SU-DHL-6 (cell line): ENCODE results near the gene TMEM41A.

Source experiments
- H2AFZ ChIP-seq: fragments of 200-600 bp; sonication (generic); 2 replicates; pipeline ENCODE4 v1.6.1; 2014; ENCODE audit warnings: low read depth, mild to moderate bottlenecking, moderate library complexity, mixed read lengths, antibody characterized with exemption, low read length; ENCODE audit not compliant: severe bottlenecking
- H3F3A ChIP-seq: fragments of 200-600 bp; shearing (Covaris generic); 2 replicates; pipeline ENCODE4 v1.6.0; 2016; ENCODE audit warnings: antibody characterized with exemption, mild to moderate bottlenecking; ENCODE audit not compliant: insufficient read depth
- H3K27ac ChIP-seq: fragments of 200-600 bp; sonication (generic); 2 replicates; pipeline ENCODE4 v1.5.1; 2016; ENCODE audit warnings: low read depth, mild to moderate bottlenecking, low read length, moderate library complexity, mixed read lengths
- H3K27me3 ChIP-seq: fragments of 200-600 bp; sonication (generic), shearing (Covaris generic); 2 replicates; pipeline ENCODE4 v1.6.0; 2014; ENCODE audit warnings: mild to moderate bottlenecking, low read length
- H3K36me3 ChIP-seq: fragments of 200-600 bp; sonication (generic); 2 replicates; pipeline ENCODE4 v1.6.1; 2014; ENCODE audit warnings: mild to moderate bottlenecking, low read length, mixed read lengths
- H3K4me2 ChIP-seq: fragments of 300-600, 200-600 bp; shearing (Covaris generic), sonication (generic); 2 replicates; pipeline ENCODE4 v1.6.0; 2014; ENCODE audit warnings: low read length, low read depth, mild to moderate bottlenecking; ENCODE audit not compliant: poor library complexity, severe bottlenecking
- H3K4me3 ChIP-seq: fragments of 200-600 bp; sonication (generic); 2 replicates; pipeline ENCODE4 v1.5.1; 2014; ENCODE audit warnings: antibody characterized with exemption, low read length, mild to moderate bottlenecking, mixed read lengths; ENCODE audit not compliant: insufficient read depth, poor library complexity, severe bottlenecking
- H3K79me2 ChIP-seq: fragments of 200-600 bp; sonication (generic); 2 replicates; pipeline ENCODE4 v1.6.1; 2014; ENCODE audit warnings: mild to moderate bottlenecking, low read length, moderate library complexity; ENCODE audit not compliant: insufficient read depth
- H3K9ac ChIP-seq: fragments of 200-600 bp; sonication (generic); 2 replicates; pipeline ENCODE4 v1.7.0; 2014; ENCODE audit warnings: mild to moderate bottlenecking, low read length
- H3K9me2 ChIP-seq: fragments of 200-600 bp; sonication (generic); replicated peaks from 2 replicates; pipeline ENCODE4 v1.6.1; 2014; ENCODE audit warnings: low read length; ENCODE audit not compliant: insufficient read depth
- H3K9me3 ChIP-seq: fragments of 200-600 bp; sonication (generic); 2 replicates; pipeline ENCODE4 v1.6.1; 2014; ENCODE audit warnings: low read length, mixed read lengths; ENCODE audit not compliant: insufficient read depth
- H4K20me1 ChIP-seq: fragments of 200-600 bp; sonication (generic); 2 replicates; pipeline ENCODE4 v1.6.1; 2014; ENCODE audit warnings: low read depth, mild to moderate bottlenecking, antibody characterized with exemption, low read length, moderate library complexity, mixed read lengths
- CTCF ChIP-seq: fragments of 200-600 bp; sonication (generic); IDR thresholded peaks from one replicate; pipeline ENCODE4 v1.5.1; 2017; ENCODE audit warnings: antibody characterized with exemption, mild to moderate bottlenecking, low read length, moderate library complexity; ENCODE audit not compliant: insufficient read depth, poor library complexity, severe bottlenecking
- EZH2phosphoT487 ChIP-seq: fragments of 200-600 bp; sonication (generic), shearing (Covaris generic); conservative IDR thresholded peaks from 2 replicates; pipeline ENCODE4 v1.6.1; 2018; ENCODE audit warnings: mild to moderate bottlenecking, antibody characterized with exemption, low read length, moderate library complexity, mixed read lengths

Gene TMEM41A

GRCh38 chr3:185526349-185526951, 27.6 kb upstream of the TMEM41A start:
- Histone ChIP-seq H3K36me3 (no peaks in the 10 kb centered on the region), H3F3A (no peaks in the 10 kb centered on the region), H3K27me3 (no peaks in the 10 kb centered on the region), H3K79me2 (no peaks in the 10 kb centered on the region), H3K4me2 (no peak overlapping the region), H3K9me3 (no peaks in the 10 kb centered on the region), H3K4me3 (no peak overlapping the region), H3K27ac (no peak overlapping the region), H3K9ac (no peak overlapping the region), H4K20me1 (no peaks in the 10 kb centered on the region), H2AFZ (no peak overlapping the region), H3K9me2 (no peaks in the 10 kb centered on the region)
- TF ChIP-seq EZH2phosphoT487: no peak
- no peak for TF ChIP-seq CTCF

GRCh38 chr3:185521349-185522138, 22.7 kb upstream of the TMEM41A start:
- no peaks in the 10 kb centered on the region for H3K9me2 ChIP-seq
- H3K36me3 ChIP-seq: no peaks in the 10 kb centered on the region
- no peaks in the 10 kb centered on the region for H3F3A ChIP-seq
- H4K20me1 ChIP-seq: no peaks in the 10 kb centered on the region
- H3K27me3 ChIP-seq: no peaks in the 10 kb centered on the region
- H3K79me2 ChIP-seq: no peaks in the 10 kb centered on the region
- H2AFZ ChIP-seq: no peak overlapping the region
- no peak overlapping the region for H3K4me3 ChIP-seq
- H3K4me2 ChIP-seq: no peak overlapping the region
- TF ChIP-seq EZH2phosphoT487 (no peak), CTCF (no peak)
- no peaks in the 10 kb centered on the region for H3K9me3 ChIP-seq
- no peak overlapping the region for H3K9ac ChIP-seq
- no peak overlapping the region for H3K27ac ChIP-seq

- TF ChIP-seq CTCF: no peak
- TF ChIP-seq EZH2phosphoT487: no peak
- H3K79me2 ChIP-seq: no peaks in the 10 kb centered on the region
- H3K27me3 ChIP-seq: no peaks in the 10 kb centered on the region
- no peaks in the 10 kb centered on the region for H4K20me1 ChIP-seq
- no peak overlapping the region for H3K9ac ChIP-seq
- H3F3A ChIP-seq: no peaks in the 10 kb centered on the region
- H3K9me3 ChIP-seq: no peaks in the 10 kb centered on the region
- no peak overlapping the region for H2AFZ ChIP-seq
- H3K4me3 ChIP-seq: no peak overlapping the region
- no peaks in the 10 kb centered on the region for H3K36me3 ChIP-seq
- no peaks in the 10 kb centered on the region for H3K9me2 ChIP-seq
- no peak overlapping the region for H3K27ac ChIP-seq
- no peak overlapping the region for H3K4me2 ChIP-seq
These were observed 20.2 kb upstream of the TMEM41A start for GRCh38 chr3:185519021-185519420.
